Measurements from ENCODE around the gene GARRE1.

- TF ChIP-seq CTCF (IDR thresholded peaks at IDR 0.05) = no peak
- no peak for TF ChIP-seq POLR2A (IDR thresholded peaks at IDR 0.05)
These were observed 21.5 kb upstream of the GARRE1 start for GRCh38 chr19:34232566-34233481.

Data from right lobe of liver (tissue), 4 donors.